Peyer's patch (tissue), 4 donors: Measurements from ENCODE around the gene AUTS2.

ENCODE experiments used
- POLR2A ChIP-seq, 2 donors: fragments of 450-650 bp; IDR thresholded peaks; one replicate each; pipeline ENCODE4 v1.5.1; 2017; ENCODE audit warnings: antibody characterized with exemption in 2 of 2, mild to moderate bottlenecking in 2 of 2, moderate library complexity in 2 of 2
- TF ChIP-seq, protein P1 (sequence below), 6 experiments: fragments of 450-650 bp in 4 of 6; fragments of 200-600 bp in 2 of 6; sonication (generic) in 1 of 6; IDR thresholded peaks; one replicate each; pipeline ENCODE4 v1.5.1; 2017 to 2019; ENCODE audit warnings: antibody characterized with exemption in 6 of 6, mild to moderate bottlenecking in 3 of 6, moderate library complexity in 1 of 6

DNA sequence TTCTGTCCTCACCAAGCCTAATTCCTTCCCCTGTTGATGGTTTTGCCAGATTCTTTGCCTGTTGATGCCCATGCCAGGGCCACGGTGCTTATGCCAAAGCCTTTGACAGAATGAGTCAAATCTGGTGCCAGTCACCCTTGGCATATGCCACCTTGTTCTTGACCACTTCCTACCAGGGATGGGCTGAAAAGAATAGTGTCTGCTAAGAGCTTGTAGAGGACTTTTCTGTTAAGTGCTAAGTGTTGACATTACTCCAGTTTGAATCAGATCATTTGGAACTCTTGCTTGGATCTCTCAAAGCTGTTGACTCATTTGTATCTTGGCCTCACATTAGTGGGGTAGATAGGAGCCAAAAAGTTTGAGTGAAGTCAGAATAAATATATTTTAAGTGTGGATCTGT lies 661.2 kb downstream of the AUTS2 start:
- no peak for TF ChIP-seq POLR2A (IDR thresholded peaks at IDR 0.05)
- TF ChIP-seq, protein P1, sequence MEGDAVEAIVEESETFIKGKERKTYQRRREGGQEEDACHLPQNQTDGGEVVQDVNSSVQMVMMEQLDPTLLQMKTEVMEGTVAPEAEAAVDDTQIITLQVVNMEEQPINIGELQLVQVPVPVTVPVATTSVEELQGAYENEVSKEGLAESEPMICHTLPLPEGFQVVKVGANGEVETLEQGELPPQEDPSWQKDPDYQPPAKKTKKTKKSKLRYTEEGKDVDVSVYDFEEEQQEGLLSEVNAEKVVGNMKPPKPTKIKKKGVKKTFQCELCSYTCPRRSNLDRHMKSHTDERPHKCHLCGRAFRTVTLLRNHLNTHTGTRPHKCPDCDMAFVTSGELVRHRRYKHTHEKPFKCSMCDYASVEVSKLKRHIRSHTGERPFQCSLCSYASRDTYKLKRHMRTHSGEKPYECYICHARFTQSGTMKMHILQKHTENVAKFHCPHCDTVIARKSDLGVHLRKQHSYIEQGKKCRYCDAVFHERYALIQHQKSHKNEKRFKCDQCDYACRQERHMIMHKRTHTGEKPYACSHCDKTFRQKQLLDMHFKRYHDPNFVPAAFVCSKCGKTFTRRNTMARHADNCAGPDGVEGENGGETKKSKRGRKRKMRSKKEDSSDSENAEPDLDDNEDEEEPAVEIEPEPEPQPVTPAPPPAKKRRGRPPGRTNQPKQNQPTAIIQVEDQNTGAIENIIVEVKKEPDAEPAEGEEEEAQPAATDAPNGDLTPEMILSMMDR (IDR thresholded peaks at IDR 0.05): no peak
